Stimulated activated CD4-positive, alpha-beta T cell treated with anti-CD3 and anti-CD28 coated beads, Interleukin-2, amount 100 ng/mL, for 4 hours (primary cell): ENCODE measurements around the gene PAIP2.
"Not testable (repeated sequence)": the region's sequence is repeated elsewhere in the genome, so short reads cannot be mapped to it uniquely, and the experiment has no call there.

Experiments used
- DNase-seq: peaks from one replicate; pipeline ENCODE4 v3.0.0-alpha.2; 2020; ENCODE audit warnings: low read depth

Gene PAIP2, protein sequence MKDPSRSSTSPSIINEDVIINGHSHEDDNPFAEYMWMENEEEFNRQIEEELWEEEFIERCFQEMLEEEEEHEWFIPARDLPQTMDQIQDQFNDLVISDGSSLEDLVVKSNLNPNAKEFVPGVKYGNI

DNA sequence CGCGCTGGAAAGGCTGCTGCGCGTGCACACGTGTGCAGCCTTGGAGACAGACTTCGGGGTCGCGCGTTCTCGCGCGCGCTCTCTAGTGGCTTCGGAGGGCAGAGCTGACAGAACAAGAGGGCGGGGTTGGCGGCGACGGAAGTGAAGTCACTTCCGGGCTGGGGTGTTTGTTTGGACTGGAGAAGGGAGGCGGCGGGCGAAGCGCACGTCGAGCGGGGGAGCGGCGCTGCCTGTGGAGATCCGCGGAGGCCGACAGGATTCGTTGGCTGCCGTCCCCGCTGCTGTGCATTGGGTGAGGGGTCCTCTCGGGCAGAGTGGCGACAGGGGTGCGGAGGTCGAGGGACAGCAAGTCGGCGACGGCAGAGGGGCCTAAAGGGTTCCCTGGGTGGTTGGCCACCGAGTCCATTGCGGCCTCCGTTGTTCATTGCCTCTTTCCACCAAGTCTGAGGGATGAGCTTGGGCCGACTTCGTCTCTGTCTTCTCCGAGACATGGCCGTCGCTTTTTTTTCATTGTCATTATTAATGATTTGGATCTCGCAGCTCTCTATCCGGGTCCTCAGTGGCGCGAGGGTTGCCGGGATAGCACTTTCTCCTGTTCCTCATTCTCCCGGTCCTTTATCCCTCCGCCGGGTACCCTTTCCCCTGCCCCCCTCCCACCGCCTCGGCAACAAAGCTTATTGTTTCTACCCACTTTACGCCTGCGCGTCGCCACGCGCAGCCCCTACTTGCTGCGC, at the start of gene PAIP2:
Gene PAIP2 (plus strand): TSS at position 166 of the 734 bp plus-strand sequence. CDS start 21,931 bp downstream, outside the sequence.
- DNase-seq = peak; percentile 96

DNA sequence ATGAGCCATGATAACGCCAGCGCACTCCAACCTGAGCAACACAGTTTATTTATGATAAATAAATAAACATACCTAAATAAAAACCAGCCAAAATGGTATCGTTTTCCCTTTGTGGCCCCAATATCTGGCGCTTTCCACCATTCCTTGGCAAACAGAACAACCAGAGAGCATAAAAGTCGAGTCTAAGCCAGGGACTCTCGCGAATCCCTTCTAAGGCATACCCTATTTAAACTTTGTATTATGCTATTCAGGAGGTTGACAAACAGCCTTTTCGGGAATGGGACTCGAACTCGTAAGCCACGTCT, 48.5 kb upstream of the PAIP2 start:
- no peak for DNase-seq

DNA sequence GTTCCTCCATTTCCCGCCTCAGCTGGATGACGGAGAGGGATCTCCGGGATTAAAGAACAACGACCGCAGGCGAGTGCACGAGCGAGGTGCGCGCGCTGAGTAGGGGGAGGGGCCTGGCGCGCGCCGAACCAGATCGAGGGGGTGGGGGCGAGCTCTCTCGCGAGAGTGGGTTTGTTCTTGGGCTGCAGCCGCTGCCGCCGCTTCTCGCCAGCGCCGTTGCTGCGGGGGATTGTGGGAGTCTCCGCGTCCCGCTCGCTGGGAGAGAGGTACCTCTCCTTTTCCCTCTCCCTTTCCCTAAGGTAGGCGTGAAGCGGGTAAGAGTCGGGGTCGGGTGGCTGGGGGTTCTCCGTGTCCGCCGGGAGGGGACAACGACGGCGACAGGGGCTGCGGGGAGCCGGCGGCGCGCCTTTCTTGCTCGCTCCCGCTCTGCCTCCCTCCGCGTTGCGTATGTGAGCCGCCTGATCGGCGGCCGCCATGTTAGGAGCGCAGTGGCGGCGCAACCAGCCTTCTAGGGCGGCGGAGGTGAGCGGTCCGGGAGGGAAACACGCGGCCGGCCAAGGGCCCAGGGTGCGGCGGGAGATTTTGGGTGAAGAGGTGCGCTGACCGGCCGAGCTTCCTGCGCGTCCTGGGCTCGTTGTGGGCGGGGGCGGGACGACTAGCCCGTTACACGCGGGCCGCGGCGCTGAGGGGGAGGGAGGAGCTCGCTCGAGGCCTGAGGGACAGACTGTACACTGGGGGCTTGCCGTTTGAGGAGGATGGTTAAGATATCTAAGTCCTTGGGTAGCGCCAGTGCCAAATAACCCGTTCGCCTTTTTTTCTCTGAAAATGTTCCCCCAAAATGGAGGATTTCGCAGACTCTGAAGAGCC, 47.9 kb upstream of the PAIP2 start, which contains the start of gene MATR3:
Gene MATR3 (plus strand): TSS at position 234 of the 867 bp plus-strand sequence. CDS start 13,676 bp downstream, outside the sequence.
- DNase-seq = peak; percentile 90

DNA sequence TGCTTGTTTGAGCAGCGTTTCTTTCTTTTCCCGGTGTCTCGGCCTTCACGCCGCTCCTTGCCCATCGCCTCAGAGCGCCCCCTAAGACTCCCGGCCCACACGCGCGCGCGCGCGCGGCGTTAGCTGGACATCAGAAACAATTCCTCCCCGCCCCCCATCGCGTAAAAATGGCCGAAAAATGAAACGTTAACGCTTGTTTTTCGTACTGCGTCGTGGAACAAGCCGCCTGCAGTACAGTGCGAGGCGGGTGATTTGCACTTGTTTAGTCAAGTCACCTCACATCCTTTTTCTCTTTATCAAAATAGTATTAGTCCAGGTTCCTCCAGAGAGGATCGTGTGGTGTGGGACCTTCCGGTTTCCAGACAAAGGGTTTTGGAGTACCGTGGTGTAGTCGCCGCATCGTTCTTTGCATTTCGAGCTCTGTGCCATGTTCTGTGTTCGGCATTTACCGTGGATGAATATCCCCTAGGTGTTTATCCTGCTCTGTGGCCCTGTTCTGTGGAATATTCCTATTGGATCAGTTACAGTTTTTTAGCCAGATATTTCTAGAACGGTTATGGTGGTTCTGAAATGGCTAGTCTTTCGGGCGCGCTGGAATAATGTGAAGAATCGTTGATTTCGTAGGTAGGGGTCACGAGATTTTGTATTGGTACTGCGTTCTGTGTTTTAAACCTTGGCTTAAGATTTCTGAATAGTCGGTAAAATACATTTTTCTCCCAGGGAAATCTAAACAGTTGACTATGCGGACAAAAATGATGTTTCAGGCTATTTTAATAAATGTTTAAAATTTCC, 47.1 kb upstream of the PAIP2 start:
- DNase-seq = peak; percentile 21

DNA sequence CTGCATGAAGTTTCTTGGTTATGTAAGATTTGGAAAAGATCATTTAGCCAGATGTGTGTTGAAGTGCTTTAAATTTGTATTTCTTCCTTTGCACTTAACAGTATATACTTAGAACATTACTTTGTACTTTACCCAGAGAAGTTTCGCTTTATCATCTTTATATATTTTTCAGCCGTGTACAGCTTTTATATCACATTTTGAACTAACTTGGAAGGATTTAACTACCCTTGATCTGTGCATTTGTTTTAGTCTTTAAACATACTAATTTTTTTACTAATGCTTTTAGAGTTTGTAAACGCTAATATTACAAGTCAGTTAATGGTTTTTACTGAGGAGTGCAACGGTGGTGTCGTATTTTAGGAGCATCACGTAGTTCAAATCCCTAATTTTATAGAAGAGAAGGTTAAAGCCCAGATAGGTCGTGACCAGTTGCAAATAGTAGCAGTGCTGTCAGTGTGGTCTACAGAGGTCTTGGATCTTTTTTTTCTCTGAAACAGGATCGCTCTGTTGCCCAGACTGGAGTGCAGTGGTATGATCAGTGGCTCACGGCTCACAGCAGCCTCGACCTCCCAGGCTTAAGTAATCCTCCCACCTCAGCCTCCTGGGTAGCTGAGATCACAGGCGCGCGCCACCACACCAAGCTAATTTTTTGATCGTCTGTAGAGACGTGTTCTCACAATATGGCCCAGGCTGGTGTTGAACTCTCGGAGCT, 46.2 kb upstream of the PAIP2 start:
- DNase-seq = no peak

DNA sequence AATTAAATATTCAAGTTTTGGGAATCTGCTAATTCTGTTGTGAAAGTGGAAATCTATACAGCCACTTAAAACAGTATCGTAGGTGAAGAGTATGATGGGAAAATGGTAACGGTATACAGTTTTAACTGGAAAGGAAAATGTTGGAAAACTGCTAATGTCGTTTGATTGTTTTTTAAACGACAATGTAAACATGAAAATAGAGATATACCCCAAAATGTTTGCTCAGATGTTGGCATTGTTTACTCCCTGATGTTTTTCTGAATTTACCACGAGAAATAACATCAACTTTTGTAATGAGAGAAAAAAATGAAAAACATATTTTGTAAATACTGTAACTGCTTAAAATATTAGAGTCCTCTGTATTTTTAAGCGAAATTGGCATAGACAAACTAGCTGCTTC, 45.5 kb upstream of the PAIP2 start:
- no peak for DNase-seq

DNA sequence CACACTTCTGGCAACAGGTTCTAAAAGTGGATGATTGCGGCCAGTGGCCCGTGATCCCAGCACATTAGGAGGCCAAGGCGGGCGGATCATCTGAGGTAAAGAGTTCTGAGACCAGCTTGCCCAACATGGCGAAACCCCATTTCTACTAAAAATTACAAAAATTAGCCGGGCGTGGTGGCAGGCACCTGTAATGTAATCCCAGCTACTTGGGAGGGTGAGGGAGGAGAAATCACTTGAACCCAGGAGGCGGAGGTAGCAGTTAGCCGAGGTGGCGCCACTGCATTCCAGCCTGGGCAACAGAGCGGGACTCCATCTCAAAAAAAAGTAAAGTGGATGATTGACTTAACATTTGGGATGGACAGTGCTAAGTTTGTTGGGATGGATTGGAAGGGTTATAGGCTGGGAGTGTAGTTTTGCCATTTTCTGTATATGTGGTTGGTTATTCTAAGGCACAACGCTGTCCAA, 44.8 kb upstream of the PAIP2 start:
- DNase-seq = no peak

DNA sequence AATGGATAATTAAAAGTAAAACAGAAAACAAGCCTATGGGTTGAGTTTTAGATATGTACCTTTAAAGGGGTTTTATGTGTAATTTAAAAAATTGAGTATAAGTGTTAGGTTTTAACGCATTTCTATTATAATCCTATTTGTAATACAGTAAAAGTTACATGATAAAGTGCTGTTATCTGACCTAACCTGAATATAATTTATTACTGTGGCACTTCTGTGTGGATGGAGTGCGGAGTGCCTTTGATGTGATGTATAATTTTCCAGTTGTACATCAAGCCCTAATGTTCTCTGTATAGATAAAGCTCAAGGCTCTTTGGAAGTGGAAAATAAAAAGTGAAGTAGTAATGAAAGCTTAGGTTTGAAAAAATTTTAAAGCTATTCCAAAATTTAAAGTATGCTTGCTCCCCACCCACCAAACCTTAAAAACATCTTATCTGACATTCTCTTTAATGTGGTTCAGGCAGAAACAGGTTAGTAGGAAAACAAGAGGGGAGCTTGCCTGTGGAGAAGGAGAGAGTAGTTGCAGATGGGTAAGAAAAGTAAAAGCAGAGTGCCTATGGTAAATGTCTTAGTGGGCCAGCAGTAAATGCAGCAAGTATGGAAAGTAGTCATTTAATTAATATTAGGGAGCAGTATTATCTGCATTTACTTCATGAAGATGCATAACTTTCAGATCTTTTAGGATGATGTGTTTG, 44.1 kb upstream of the PAIP2 start:
- DNase-seq = no peak

DNA sequence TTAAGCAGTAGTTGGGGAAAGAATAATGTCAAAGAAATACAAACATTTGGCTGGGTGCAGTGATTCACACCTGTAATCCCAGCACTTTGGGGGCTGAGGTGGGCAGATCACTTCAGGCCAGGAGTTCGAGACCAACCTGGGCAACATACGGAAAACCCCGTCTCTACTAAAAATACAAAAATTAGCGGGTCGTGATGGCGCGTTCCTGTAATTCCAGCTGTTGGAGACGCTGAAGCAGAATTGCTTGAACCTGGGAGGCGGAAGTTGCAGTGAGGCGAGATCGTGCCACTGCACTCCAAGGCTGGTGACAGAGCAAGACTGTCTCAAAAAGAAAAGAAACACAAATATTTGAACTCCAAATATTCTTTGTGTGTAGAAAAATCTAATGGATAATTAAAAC, 43.4 kb upstream of the PAIP2 start:
- DNase-seq = no peak

DNA sequence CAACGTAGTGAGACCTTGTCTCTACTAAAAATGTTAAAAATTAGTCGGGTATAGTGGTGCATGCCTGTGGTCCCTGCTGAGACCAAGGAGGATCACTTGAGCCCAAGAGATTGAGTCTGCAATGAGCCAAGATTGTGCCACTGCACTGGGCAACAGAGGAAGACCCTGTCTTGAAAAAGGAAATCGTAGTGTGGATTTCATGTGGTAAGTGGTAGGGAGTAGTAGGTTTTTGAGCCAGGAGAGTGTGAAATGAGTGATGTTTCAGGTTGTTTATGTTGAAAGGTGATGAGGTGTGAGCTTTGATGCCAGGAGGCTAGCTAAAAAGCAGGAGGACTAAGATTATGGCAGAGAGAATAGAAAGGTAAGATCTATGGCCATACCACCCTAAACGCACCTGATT, 42.2 kb upstream of the PAIP2 start:
- DNase-seq = no peak

DNA sequence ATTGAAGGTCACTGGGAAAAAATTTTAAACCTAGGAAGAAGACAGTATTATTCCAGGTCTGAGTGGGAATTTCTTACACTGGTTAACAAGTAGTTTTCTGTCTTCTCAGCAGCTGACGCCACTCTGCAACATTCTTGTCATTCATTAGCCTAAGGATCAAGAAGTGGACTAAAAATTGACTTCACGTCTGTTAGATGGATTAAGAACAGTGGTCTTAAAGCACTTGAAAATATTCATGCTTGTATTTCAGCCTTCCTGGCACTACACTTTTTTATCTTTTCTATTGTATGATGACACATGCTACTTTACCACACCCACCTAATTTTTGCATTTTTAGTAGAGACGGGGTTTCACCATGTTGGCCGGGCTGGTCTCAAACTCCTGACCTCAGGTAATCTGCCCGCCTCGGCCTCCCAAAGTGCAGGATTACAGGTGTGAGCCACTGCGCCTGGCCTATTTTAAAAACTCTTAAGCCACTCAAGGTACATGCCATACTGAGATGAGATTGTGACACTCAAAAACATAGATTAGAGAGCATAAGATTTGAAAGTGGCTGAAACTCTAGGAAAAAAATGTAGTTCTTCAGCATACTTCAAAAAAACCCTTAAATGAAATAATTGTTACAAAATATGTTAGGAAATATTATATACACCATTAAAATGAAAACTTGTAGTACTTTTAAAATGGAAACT, 39.7 kb upstream of the PAIP2 start:
- no peak for DNase-seq

DNA sequence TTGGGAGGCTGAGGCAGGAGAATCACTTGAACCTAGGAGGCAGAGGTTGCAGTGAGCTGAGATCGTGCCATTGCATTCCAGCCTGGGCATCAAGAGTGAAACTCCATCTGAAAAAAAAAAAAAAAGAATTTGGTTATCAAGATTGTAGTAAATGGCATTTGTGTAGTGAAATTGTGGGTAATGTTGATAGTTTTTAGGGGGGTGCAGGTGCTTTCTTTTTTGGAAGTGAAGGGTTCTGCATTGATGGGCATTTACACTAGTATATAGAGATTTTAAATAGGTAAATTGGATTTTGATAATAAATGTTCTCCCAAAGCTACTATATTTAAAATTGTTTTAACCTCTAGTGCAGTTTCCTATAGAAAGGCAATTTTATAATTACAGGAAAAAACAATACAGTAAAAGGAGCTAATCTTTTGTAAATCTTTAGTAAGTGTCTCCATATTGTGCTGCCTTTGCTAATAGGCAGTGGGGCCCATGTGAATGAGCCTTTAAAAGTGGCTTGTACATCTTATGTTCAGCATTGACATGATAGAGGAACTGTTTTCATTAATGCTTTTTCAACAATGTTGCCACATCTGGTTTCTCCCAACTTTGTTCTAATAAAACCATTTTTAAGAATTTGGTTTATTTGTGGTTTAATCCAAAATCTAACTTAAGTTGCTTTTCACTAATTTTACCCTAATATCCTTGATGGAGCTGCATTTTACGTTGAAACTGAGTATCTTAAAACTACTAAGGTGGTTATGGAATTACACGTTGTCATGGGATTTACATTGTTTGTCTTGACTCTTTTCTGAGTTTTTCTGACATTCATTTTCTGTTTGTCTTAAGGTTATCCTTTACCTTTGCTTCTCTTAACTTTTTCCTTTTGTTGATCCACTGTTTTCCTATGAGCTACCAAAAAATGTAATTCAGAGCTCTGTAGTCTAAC, 37.0 kb upstream of the PAIP2 start:
- DNase-seq = no peak

DNA sequence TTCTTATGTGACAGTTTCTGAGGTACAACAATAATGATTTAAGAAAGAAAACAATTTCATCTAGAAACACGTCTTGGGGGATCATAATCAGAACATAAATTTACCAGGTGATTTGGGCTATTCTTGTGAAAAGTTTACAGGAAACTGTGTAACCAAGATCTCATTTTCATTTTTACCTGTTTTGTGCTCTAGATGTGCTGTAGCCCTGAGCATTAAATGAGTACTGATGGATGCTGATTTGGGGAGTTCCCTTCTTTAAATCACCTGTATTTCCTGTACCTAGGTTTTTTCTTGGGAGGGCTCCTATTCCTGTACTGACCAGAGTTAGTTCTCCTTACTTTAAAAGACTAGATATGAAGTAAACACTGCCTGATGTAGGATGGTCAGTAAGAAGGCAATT, 35.5 kb upstream of the PAIP2 start:
- no peak for DNase-seq

DNA sequence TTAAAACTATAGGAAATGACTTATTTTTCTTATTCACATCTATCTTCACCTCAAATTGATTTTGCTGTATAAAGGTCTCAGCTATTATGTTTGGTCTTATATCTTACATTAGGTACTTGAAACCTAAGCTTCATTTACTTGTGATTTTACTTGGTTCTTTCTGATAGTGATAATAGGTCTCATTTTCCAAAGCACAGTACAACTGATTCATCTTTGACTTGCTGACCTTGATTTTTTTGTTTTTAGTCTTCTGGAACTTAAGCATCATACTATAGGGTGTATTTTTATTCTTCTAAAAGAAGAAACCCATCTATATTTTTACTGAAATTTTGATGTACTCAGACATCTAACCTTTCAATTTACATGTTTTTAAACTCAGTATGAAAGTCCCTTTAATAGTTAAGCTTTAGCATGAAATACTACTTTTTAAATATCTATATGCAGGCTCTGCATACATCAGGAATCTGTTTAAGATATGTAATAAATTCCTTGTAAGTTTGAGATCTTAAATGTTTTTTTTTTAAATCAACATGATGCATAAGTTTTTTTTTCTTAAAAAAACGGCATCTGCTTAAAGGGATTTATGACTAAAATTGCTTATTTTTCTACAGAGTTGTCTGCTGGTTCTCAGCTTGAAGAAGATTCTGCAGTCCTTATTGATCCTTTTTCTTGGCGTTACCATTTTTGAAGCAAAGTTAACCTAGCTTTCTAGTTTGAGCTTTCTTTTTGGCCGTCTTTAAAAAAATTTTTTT, 34.9 kb upstream of the PAIP2 start:
- no peak for DNase-seq

DNA sequence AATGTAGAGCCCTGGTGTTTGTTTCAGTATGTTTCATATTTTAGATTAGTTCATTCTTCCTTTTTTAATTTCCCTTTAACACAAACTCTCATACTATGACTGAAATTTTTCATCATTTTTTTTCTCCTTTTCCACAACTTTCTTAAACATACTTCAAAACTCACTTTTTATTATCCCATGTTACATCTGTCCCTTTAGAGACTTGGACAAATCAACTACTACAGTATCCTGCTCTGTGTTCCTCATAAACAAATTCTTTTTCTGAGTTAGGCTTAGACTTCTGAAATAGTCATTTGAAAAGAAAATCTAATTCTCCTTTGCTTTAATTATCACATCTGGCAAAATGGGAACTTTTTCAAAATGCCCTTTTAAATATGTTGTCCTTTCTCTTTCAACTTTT, 32.9 kb upstream of the PAIP2 start:
- no peak for DNase-seq

DNA sequence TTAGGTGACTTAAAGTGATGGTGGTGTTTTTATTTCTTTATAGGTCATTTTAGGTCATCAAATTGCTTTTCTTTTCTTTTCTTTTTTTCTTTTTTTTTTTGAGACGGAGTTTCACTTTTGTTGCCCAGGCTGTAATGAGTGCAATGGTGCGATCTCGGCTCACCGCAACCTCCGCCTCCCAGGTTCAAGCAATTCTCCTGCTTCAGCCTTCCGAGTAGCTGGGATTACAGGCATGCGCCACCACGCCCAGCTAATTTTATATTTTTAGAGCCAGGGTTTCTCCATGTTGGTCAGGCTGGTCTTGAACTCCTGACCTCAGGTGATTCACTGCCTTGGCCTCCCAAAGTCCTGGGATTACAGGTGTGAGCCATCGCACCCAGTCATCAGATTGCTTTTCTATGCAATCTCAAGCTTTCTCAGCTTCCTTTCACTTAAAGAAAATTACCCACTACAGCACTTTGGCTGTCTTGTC, 30.9 kb upstream of the PAIP2 start:
- DNase-seq = not testable (repeated sequence)

DNA sequence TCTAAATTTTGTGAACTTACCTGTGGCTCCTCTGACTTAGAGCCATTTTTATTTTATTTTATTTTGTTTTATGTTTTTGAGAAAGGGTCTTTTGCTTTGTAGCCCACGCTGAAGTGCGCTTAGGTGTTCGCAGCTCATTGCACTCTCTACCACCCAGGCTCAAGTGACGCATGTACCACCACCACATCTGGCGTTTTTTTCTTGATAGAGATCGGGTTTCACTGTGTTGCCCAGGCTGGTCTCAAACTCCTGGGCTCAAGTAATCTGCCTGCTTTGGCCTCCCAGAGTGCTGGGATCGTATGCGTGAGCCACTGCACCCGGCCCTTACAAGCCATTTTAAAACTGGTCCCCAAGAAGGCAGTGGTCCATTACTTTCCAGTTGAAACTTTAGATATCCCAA, 29.6 kb upstream of the PAIP2 start:
- no peak for DNase-seq

DNA sequence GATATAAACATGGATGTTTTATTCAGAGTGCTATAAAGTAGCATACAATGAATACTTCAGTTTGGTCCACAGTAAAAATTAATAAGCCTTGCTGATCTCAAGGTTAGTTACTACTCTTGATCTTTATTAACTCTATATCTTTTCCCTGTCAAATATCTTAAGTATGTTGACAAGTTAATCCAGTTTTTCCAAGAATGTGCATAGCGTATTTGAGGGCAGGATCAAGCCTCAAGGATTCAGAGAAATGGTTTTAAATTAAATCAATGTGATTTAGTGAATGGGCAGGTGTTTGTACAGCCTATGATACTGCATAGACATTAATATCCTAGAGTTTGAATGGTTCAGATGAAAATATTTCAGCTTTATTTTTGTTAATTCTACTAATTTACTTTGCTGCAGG, 27.4 kb upstream of the PAIP2 start:
- DNase-seq = no peak
